ENCODE results near the gene VAV3.
"Not testable (repeated sequence)": the region's sequence is repeated elsewhere in the genome, so short reads cannot be mapped to it uniquely, and the experiment has no call there.

The VAV3 gene

GRCh38 chr1:107787299-107787698, 177.7 kb downstream of the VAV3 start:
- no peak for DNase-seq

GRCh38 chr1:107786203-107786845, 178.7 kb downstream of the VAV3 start:
- peak; percentile 5 for DNase-seq

- no peak for DNase-seq
These were observed 179.3 kb downstream of the VAV3 start for GRCh38 chr1:107785496-107786202.

- DNase-seq = peak; percentile 58
These were observed 182.6 kb downstream of the VAV3 start for GRCh38 chr1:107782217-107782845.

- DNase-seq = no peak
These were observed 183.7 kb downstream of the VAV3 start for GRCh38 chr1:107781245-107781644.

GRCh38 chr1:107777664-107778047, 187.3 kb downstream of the VAV3 start:
- DNase-seq = no peak

GRCh38 chr1:107776900-107777663, 187.9 kb downstream of the VAV3 start:
- no peak for DNase-seq

- DNase-seq = no peak
These were observed 193.6 kb downstream of the VAV3 start for GRCh38 chr1:107771377-107771776.

- DNase-seq = no peak
These were observed 197.8 kb downstream of the VAV3 start for GRCh38 chr1:107767156-107767582.

GRCh38 chr1:107766533-107766932, 198.4 kb downstream of the VAV3 start:
- DNase-seq = no peak

- no peak for DNase-seq
These were observed 202.1 kb downstream of the VAV3 start for GRCh38 chr1:107762751-107763390.

- no peak for DNase-seq
These were observed 204.9 kb downstream of the VAV3 start for GRCh38 chr1:107760065-107760464.

- DNase-seq = peak; percentile 83
These were observed 214.5 kb downstream of the VAV3 start for GRCh38 chr1:107750364-107750959.

- peak; percentile 45 for DNase-seq
These were observed 216.4 kb downstream of the VAV3 start for GRCh38 chr1:107748531-107748930.

GRCh38 chr1:107741242-107741641, 223.7 kb downstream of the VAV3 start:
- no peak for DNase-seq

GRCh38 chr1:107740579-107740978, 224.4 kb downstream of the VAV3 start:
- DNase-seq = no peak

GRCh38 chr1:107739651-107740050, 225.3 kb downstream of the VAV3 start:
- no peak for DNase-seq

- DNase-seq = no peak
These were observed 225.8 kb downstream of the VAV3 start for GRCh38 chr1:107739201-107739600.

- DNase-seq = not testable (repeated sequence)
These were observed 231.6 kb downstream of the VAV3 start for GRCh38 chr1:107733401-107733800.

GRCh38 chr1:107727866-107728265, 237.1 kb downstream of the VAV3 start:
- peak; percentile 38 for DNase-seq

GRCh38 chr1:107726860-107727259, 238.1 kb downstream of the VAV3 start:
- no peak for DNase-seq

GRCh38 chr1:107724648-107725047, 240.3 kb downstream of the VAV3 start:
- DNase-seq = no peak

All from NCI-H510A treated with DMSO at 0.1 percent for 48 hours (cell line).